Gastrocnemius medialis (tissue), 4 donors: ENCODE measurements around the gene NTRK3.

Experiments used
- CTCF ChIP-seq, 5 experiments: fragments of 450-650 bp in 3 of 5; fragments of 200-600 bp in 2 of 5; sonication (generic) in 2 of 5; IDR thresholded peaks in 4 of 5; conservative IDR thresholded peaks in 1 of 5; 1 replicate in 4 of 5; 2 replicates in 1 of 5; pipeline ENCODE4 v1.5.1; 2016 to 2019; ENCODE audit warnings: antibody characterized with exemption in 5 of 5, mild to moderate bottlenecking in 3 of 5, moderate library complexity in 3 of 5
- POLR2A ChIP-seq, 2 donors: fragments of 450-650 bp; IDR thresholded peaks; one replicate each; pipeline ENCODE4 v1.6.1; 2017; ENCODE audit warnings: antibody characterized with exemption in 2 of 2, mild to moderate bottlenecking in 2 of 2, moderate library complexity in 2 of 2

GRCh38 chr15:88274553-88275460 is 18.3 kb upstream of the NTRK3 start:
- TF ChIP-seq CTCF (IDR thresholded peaks at IDR 0.05 in 4 of 5, conservative IDR thresholded peaks at IDR 0.05 in 1 of 5): peak; percentile 46 to 85 (median 72)
- TF ChIP-seq POLR2A (IDR thresholded peaks at IDR 0.05): no peak
